Breast epithelium (tissue), 3 donors: ENCODE measurements around the gene TSEN54.

ENCODE experiments used
- POLR2A ChIP-seq: fragments of 450-650 bp; IDR thresholded peaks from one replicate; pipeline ENCODE4 v1.6.1; 2016; ENCODE audit warnings: antibody characterized with exemption, mild to moderate bottlenecking, moderate library complexity
- POLR2AphosphoS5 ChIP-seq, 3 donors: sonication (generic); formaldehyde crosslinking; IDR thresholded peaks; one replicate each; pipeline ENCODE4 v1.6.1; 2017; ENCODE audit warnings: antibody characterized with exemption in 3 of 3
- TF ChIP-seq, protein P1 (sequence below), 3 donors: fragments of 450-650 bp; IDR thresholded peaks; one replicate each; pipeline ENCODE4 v1.5.1; 2016 to 2017; ENCODE audit warnings: antibody characterized with exemption in 3 of 3, mild to moderate bottlenecking in 3 of 3, moderate library complexity in 3 of 3

DNA sequence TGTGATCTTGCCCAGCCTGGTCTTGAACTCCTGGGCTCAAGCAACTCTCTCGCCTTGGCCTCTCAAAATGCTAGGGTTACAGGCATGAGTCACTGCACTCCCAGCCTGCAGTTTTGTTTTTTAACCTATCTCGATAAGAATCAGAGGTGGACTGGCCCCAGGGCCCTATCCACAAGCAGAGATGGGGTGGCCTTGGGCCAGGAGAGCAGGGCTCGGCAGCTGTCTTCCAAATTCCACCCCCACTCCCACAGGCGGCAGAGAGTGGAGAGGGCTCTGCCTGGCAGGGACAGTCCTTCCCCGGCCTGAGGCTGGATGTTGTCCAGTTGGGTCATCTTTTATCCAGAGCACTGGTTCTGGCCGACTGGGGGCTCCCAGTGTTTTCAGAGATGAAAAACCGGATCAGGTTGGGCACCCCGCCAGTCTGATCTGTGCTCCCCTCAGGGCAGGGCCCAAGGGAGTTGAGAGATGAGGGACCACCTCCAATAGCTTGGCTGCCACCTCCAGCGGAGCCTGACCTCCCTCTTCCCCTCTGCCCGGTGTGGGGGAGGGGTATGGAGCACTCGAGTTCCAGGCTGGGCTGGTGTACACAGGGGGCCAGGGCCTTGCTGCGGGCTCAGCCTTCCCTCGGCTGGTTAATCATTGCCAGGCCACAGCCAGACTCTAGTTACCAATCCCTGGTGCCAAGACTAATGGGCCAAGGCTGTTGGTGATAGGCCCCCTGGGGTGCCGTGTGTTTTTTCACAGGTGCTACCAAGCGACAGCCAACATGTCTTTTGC, 40.9 kb downstream of the TSEN54 start:
- TF ChIP-seq, protein P1, sequence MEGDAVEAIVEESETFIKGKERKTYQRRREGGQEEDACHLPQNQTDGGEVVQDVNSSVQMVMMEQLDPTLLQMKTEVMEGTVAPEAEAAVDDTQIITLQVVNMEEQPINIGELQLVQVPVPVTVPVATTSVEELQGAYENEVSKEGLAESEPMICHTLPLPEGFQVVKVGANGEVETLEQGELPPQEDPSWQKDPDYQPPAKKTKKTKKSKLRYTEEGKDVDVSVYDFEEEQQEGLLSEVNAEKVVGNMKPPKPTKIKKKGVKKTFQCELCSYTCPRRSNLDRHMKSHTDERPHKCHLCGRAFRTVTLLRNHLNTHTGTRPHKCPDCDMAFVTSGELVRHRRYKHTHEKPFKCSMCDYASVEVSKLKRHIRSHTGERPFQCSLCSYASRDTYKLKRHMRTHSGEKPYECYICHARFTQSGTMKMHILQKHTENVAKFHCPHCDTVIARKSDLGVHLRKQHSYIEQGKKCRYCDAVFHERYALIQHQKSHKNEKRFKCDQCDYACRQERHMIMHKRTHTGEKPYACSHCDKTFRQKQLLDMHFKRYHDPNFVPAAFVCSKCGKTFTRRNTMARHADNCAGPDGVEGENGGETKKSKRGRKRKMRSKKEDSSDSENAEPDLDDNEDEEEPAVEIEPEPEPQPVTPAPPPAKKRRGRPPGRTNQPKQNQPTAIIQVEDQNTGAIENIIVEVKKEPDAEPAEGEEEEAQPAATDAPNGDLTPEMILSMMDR (IDR thresholded peaks at IDR 0.05) = no peak
- TF ChIP-seq POLR2A (no peak), POLR2AphosphoS5 (IDR thresholded peaks at IDR 0.05) (no peak)
